HL-60/S4 (cell line): Measurements from ENCODE around the gene CCNY.
"Not testable (repeated sequence)": the region's sequence is repeated elsewhere in the genome, so short reads cannot be mapped to it uniquely, and the experiment has no call there.

ENCODE experiments used
- in situ Hi-C: fragments of 300-500 bp; cut with MboI; formaldehyde crosslinking; loops from 2 replicates; pipeline ENCODE4 v1.14.3; 2022; ENCODE audit warnings: low sequenced_read_pairs

Gene CCNY

GRCh38 chr10:35400595-35401268, 64.4 kb downstream of the CCNY start:
- in situ Hi-C loops: no loop called here

DNA sequence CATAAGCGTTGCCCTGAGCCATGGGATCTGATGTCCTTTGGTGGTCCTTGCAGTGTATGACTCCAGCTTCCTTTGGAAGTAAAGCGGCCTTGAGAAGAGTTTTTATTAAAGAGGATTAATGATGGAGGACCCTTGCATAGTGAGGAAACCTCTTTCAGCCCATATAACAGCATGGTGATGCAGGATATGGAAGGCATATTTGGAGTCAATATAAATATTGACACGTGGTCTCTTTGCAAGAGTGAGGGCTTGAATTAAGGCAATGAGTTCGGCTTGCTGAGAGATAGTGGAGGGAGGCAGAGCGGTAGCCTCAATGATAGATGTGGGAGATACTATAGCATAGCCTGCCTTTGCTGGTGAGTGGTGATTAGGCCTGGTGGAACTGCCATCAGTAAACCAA, 67.2 kb downstream of the CCNY start:
- in situ Hi-C loops: not testable (repeated sequence)

DNA sequence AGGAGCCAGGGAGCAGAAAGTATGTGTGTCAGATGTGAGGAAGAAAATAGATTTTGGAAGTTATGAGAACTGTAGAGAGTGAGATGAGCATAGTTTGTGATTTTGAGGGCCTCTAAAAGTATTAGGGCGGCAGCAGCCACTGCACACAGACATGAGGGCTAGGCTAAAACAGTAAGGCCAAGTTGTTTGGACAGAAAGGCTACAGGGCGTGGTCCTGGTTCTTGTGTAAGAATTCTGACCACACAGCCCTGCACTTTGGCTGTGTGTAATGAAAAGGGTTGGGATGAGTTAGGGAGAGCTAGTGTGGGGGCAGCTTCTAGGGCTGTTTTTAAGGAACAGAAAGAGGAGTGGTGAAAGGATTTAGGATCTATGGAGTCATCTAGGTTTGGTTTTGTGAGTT, 67.8 kb downstream of the CCNY start:
- in situ Hi-C loops: not testable (repeated sequence)

DNA sequence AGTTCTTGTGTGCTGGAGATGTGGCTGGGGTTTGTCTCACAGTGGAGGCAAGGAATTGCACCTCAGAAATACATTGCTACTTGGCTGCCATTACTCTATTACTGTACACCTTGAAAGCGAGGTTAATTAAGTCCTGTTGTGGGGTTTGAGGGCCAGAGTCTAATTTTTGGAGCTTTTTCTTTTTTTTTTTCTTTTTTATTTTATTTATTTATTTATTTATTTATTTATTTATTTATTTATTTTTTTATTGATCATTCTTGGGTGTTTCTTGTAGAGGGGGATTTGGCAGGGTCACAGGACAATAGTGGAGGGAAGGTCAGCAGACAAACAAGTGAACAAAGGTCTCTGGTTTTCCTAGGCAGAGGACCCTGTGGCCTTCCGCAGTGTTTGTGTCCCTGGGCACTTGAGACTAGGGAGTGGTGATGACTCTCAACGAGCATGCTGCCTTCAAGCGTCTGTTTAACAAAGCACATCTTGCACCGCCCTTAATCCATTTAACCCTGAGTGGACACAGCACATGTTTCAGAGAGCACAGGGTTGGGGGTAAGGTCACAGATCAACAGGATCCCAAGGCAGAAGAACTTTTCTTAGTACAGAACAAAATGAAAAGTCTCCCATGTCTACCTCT, 69.8 kb downstream of the CCNY start:
- in situ Hi-C loops: not testable (repeated sequence)

DNA sequence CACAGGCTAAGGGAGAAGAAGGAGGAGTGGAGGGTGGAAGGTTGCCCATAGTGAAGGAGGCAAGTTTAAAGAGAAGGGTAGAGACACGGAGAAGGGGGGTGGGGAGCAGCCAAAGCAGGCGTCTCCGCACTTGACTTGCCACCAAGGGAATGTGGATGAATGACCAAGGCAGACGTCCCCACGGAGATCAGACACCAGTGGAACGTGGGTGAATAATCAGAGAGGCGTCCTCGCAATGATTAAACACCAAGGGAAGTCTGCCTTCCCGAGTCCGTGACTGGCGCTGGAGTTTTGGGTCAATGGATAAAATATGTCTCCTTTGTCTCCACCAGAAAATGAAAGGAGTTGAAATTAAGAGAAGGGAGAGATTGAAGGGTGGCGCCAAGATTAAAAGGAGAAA, 71.4 kb downstream of the CCNY start:
- in situ Hi-C loops: not testable (repeated sequence)

DNA sequence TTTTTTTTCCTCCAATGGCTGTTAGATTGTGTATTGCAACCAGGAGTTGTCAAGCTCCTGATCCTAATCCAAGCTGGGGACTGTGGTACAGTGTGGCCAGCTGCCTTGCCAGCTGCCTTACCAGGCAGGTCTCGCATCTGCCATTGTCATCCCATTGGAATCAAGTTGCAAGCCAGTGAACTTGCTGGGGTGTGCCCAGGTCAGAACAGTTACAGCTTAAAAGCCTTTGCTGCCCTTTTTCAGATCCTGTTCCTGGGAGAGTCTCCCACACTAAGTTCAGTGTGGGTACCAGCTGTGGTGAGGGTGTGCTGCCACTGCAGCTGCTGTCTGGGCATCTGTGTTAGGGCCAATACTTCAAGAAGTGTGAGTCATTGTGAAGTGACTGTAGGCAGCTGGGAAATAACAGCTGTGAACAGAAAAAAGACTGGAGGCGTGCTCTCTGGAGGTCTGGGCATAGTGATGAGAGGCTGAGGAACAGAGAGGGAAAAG, 72.8 kb downstream of the CCNY start:
- in situ Hi-C loops: no loop called here

DNA sequence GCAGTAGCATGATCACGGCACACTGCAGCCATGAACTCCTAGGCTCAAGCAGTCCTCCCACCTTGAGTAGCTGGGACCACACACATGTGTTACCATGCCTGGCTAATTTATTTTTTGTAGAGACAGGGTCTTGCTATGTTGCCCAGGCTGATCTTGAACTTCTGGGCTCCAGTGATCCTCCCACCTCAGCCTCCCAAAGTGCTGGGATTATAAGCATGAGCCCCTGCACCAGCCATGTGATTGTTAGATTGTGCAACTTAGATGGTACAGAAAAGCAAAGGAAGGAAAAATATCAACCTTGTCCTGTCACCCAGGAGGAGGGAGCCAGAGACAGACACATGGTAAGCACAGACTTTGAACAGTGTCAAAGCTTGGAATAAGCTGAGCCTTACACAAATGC, 73.5 kb downstream of the CCNY start:
- in situ Hi-C loops: no loop called here

DNA sequence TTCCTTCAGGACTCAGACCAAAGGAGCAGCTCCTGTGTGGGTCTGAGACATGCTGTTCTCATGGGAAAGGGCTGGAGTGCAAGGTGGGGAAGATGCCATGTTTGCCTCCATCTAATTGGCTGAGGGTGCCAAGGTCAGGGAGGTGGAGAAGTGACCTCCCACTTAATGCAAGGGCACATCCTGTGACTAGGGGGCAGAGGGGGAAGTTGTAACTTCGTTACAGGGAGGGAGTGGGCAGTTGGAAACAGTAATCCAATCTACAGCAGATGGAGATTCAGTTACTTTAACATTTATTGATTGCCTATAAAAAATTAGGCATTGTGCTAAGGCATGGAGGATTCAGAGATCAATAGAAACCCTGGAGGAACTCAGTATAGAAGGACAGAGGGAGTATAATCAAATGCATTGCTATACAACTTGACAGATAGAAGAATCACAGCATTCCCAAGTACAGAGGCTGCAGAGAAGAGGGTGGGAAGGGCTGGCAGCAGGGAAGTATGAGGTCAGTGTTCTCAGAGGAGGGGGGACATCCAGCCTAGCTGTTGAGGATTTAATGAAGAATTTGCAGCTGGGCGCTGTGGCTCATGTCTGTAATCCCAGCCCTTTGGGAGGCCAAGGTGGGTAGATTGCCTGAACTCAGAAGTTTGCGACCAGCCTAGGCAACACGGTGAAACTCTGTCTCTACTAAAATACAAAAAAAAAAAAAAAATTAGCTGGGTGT, 75.9 kb downstream of the CCNY start:
- in situ Hi-C loops: no loop called here

GRCh38 chr10:35412900-35413491, 76.7 kb downstream of the CCNY start:
- in situ Hi-C loops: no loop called here

- in situ Hi-C loops: no loop called here
Measured at GRCh38 chr10:35413985-35414861, 77.9 kb downstream of the CCNY start.

DNA sequence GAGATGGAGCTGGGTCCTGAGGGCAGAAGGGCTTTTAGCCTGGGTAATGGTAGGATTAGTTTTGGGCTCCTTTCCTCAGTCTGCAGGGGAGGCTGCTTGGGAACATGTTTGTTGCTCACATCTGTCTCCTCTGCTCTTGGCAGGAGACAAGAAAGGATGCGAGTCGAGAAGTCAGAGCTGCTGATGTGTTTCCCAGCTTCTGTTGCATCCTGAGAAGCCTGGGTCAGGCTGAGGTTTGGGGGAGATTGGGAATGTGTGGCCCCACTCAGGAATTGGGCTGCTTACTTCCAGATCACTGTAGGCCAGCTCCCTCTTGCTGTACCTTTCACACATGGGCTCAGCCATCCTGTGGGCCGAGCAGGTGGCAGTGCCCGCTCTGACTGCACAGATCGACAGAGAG, 79.2 kb downstream of the CCNY start:
- in situ Hi-C loops: no loop called here

DNA sequence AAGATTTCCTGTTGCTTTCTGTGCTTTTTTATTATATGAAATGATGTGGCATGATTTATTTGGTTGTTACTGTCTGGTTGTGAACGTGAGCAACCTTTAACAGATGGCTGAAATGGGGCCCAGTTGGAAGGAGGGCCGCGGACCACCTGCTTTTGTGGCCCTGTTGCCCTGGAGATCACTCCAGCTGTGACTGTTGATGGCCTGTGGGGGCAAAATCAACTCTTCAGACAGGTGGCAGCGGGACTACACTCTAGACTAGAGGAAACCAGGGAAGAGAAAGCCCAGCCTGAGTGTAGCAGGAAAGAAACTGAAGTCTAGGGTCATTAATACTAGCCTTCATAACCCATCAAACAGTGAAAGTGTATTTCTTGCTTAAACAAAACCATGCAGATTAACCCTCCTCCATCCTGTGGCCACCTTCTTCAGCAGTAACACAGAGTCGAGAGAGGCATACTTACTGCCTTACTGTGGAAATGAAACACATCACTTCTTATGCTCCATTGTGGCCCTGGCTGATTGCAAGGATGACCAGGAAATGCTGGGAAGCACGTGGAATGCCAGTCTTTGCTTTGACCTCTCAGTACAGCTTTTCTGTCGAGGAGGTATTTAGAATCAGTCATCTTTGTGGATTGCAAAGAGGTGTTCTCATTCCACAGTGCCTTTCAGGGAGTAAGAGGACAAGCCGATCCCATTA, 80.5 kb downstream of the CCNY start:
- in situ Hi-C loops: no loop called here

- in situ Hi-C loops: no loop called here
Measured at GRCh38 chr10:35417313-35417625, 81.0 kb downstream of the CCNY start.

DNA sequence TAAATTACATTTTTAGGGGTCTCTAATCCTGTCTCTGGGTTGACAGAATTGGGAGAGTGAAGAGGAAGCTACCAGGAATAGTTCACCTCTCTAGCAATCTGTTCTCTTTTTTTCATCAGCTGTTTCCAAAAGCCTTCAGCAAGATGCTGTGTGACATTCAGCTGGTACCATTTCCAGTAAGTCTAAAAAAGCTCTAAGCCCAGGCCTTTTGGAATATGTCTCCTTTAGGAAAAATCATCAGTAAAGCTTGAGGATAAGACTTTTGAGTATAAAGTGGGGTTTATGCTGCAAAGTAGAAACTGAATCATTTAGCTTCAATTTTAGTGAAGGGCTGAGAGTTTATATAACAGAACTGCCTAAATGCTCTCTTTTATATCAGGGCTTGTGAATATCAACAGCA, 81.5 kb downstream of the CCNY start:
- in situ Hi-C loops: no loop called here

GRCh38 chr10:35418580-35418979, 82.3 kb downstream of the CCNY start:
- in situ Hi-C loops: not testable (repeated sequence)

- in situ Hi-C loops: no loop called here
Measured at GRCh38 chr10:35420044-35420443, 83.7 kb downstream of the CCNY start.

- in situ Hi-C loops: no loop called here
Measured at GRCh38 chr10:35420827-35421552, 84.7 kb downstream of the CCNY start.

DNA sequence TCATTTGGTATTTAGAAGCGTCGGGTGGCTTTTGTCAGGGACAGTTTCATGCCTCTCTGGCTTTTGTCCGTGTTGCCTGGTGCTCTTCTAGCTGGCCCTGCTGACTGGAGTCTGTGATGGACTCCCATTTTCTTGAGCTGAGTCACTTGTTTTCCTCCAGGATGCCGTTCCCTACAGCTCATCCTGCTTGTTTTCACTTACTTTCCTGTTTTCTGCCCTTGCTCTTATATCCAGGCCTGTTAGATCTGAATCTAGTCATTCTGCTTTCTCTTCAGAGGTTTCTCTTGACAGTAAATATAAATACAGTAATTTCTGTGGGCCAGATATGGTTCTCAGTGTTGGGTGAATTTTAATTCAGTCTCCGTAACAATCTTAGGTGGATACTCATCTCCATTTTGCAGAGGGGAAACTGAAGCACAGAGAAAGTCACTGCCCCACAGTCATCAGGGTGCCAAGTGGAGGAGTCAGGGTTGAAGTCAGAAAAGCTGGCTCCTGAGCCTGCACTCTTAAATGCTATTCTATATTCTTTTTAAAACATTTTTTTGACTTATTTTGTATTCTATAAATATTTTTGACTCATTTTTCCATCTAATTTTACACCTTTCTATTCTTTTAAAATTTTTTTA, 85.4 kb downstream of the CCNY start:
- in situ Hi-C loops: no loop called here

DNA sequence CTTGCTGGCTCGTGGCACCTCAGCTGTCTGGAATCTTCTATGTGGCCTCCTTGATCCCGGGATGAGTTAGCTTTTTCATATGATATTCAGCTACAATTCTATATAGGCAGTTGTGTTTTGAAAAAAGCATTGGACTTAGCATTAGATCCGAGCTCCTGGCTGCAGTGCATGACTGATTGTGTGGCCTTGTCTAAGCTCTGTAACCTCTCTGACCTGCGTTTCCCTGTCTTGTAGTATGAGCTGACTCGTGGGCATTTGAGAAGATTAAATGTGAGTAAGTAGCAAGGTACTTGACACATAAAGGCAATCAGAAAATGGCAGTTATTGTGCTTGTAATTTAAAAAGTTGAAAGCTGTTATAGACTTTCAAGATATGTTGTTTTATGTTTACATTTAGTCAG, 85.9 kb downstream of the CCNY start:
- in situ Hi-C loops: no loop called here
